ENCODE measurements around the gene MGAT1. TPM values are rescaled to one million over a fixed set of nuclear protein-coding genes. Genes with fewer than 3 reads are reported as not detected.

The MGAT1 gene
- total RNA-seq, 1 experiment from 2014 or later, result 72.7 TPM

GRCh38 chr5:180786531-180787398 lies 15.8 kb downstream of the MGAT1 start:
- Mint-ChIP-seq H3K9me3 (peaks cover 6% of the 10 kb centered on the region in 2 experiments), H3K36me3 (ENCODE audit: insufficient read depth in 1 of 3, low read depth in 3 of 3) (peaks cover 8 to 28% (median 26%) of the 10 kb centered on the region in 3 experiments; a peak in 6 of 7 replicates), H3K27ac (peak overlapping the region; percentile 95 to 97 (median 96)), H3K4me3 (peak overlapping the region; percentile 43 to 45), H3K27me3 (ENCODE audit: low read depth) (peaks cover 3% of the 10 kb centered on the region; the same call in 1 of the 2 replicates), H3K4me1 (peaks cover 46 to 52% of the 10 kb centered on the region in 2 experiments)
- Histone ChIP-seq H2AFZ (ENCODE audit: low read length) (no peak overlapping the region), H3K4me2 (ENCODE audit: insufficient read depth, insufficient read length, low read length) (no peak overlapping the region), H3K14ac (ENCODE audit: insufficient read depth, low read length) (peak overlapping the region; percentile 62; the same call in 1 of the 2 replicates), H3K23ac (ENCODE audit: insufficient read length, low read depth, low read length) (no peak overlapping the region), H3K56ac (ENCODE audit: insufficient read length, low read depth, low read length) (no peak overlapping the region), H3K4me1 (ENCODE audit: insufficient read depth, low read length) (peaks cover 12% of the 10 kb centered on the region; the same call in 1 of the 2 replicates), H2BK15ac (ENCODE audit: low read depth, low read length) (no peak overlapping the region), H4K5ac (ENCODE audit: insufficient read length, low read depth, low read length) (no peak overlapping the region), H3K9me3 (ENCODE audit: control insufficient read depth, low read depth, low read length) (no peaks in the 10 kb centered on the region), H2BK12ac (ENCODE audit: insufficient read length, low read depth, low read length) (peak overlapping the region; percentile 84), H3K23me2 (ENCODE audit: insufficient read length, low read depth, low read length, poor library complexity, severe bottlenecking) (no peaks in the 10 kb centered on the region), H3T11ph (ENCODE audit: low read length) (no peak overlapping the region), H3K9ac (ENCODE audit: extremely low read depth, insufficient read length, low read length) (peak overlapping the region; percentile 7), H2BK20ac (ENCODE audit: low read depth, low read length, poor library complexity, severe bottlenecking) (peak overlapping the region; percentile 85), H4K91ac (ENCODE audit: insufficient read length, low read depth, low read length) (peak overlapping the region; percentile 69), H3K79me2 (ENCODE audit: insufficient read depth, low read length) (no peaks in the 10 kb centered on the region), H3K18ac (ENCODE audit: insufficient read length, low read depth, low read length) (peak overlapping the region; percentile 83), H2BK120ac (ENCODE audit: low read depth, low read length, poor library complexity, severe bottlenecking) (peak overlapping the region; percentile 71), H3K79me1 (ENCODE audit: insufficient read depth, low read depth, low read length, poor library complexity, severe bottlenecking) (no peaks in the 10 kb centered on the region), H3K27ac (ENCODE audit: insufficient read length, low read depth, low read length) (peak overlapping the region; percentile 2), H4K8ac (replicated peaks; ENCODE audit: insufficient read length, low read depth, low read length) (no peak overlapping the region), H2AK5ac (ENCODE audit: insufficient read length, low read length) (no peak overlapping the region), H3K27me3 (ENCODE audit: insufficient read depth, low read length) (no peaks in the 10 kb centered on the region), H2BK5ac (ENCODE audit: insufficient read length, low read length) (no peak overlapping the region), H4K20me1 (ENCODE audit: control insufficient read depth, insufficient read depth, insufficient read length) (no peaks in the 10 kb centered on the region), H3K4ac (ENCODE audit: low read depth, low read length) (0 out of 2 replicates have a peak overlapping the region, but pooled peaks have one; percentile 2)
- 0 out of 3 replicates have a peak, but pooled peaks have one; percentile 25 for TF ChIP-seq CTCF (conservative IDR thresholded peaks at IDR 0.05)
- DNase-seq, result no peak
- no CpG with 5 or more reads among the region's 21 CpGs for WGBS (ENCODE audit: extremely low coverage, insufficient read length, low lambda C conversion rate)
